ENCODE results near the gene GSX1. TPM values are rescaled to one million over a fixed set of nuclear protein-coding genes. Genes with fewer than 3 reads are reported as not detected.

Gene GSX1
- total RNA-seq, 1 experiment from 2014 or later, result not detected

DNA sequence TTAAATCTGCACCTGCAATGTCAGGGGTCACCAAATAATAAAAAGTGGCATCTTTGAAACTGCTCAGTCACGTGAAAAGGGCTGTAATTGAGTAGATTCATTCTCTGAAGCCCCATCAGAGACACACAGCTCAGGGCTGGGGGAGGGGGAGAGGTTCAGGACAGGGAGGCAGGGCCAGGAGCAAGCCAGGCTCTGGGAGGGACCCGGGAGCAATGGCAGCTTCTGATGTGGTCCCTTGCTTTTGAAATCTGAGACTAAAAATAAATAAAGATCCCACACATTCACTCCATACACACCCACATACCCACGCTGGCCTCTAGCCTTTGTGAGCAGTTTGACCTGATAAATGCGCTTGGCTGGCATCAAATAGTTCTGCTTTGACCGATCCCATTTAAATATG is 32.8 kb downstream of the GSX1 start:
- H3K9me3 Mint-ChIP-seq (ENCODE audit: unreplicated experiment), result no peaks in the 10 kb centered on the region
- ChIA-PET POLR2A (interaction anchor here (1.9 to 2.2 kb wide), 2 partner anchors 147 to 399 kb away, joined by 11 read pairs; no protein-coding TSS in a partner anchor), CTCF (interaction anchor here (0.6 to 8.2 kb wide), 16 partner anchors 14 to 879 kb away, joined by 3 to 124 read pairs (median 10); partner anchors contain the start of gene GTF3A)
- H3K4me3 Mint-ChIP-seq (ENCODE audit: unreplicated experiment), result no peak overlapping the region
- no peak overlapping the region for H3K27ac Mint-ChIP-seq (ENCODE audit: low read depth, unreplicated experiment)
- intact Hi-C loops (cut with micrococcal nuclease), result no loop called here
- peaks cover 21% of the 10 kb centered on the region for H3K4me1 Mint-ChIP-seq (ENCODE audit: insufficient read depth, unreplicated experiment)
- no peak for DNase-seq (ENCODE audit: unreplicated experiment)
- no TSS peak for BruUV-seq (replicated peaks)
- H3K27me3 Mint-ChIP-seq (ENCODE audit: insufficient read depth, unreplicated experiment), result peaks cover 40% of the 10 kb centered on the region
- TF ChIP-seq, protein P1, sequence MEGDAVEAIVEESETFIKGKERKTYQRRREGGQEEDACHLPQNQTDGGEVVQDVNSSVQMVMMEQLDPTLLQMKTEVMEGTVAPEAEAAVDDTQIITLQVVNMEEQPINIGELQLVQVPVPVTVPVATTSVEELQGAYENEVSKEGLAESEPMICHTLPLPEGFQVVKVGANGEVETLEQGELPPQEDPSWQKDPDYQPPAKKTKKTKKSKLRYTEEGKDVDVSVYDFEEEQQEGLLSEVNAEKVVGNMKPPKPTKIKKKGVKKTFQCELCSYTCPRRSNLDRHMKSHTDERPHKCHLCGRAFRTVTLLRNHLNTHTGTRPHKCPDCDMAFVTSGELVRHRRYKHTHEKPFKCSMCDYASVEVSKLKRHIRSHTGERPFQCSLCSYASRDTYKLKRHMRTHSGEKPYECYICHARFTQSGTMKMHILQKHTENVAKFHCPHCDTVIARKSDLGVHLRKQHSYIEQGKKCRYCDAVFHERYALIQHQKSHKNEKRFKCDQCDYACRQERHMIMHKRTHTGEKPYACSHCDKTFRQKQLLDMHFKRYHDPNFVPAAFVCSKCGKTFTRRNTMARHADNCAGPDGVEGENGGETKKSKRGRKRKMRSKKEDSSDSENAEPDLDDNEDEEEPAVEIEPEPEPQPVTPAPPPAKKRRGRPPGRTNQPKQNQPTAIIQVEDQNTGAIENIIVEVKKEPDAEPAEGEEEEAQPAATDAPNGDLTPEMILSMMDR (IDR thresholded peaks at IDR 0.05; ENCODE audit: unreplicated experiment), result no peak
- H3K36me3 Mint-ChIP-seq (ENCODE audit: insufficient read depth, unreplicated experiment), result peaks cover 6% of the 10 kb centered on the region

DNA sequence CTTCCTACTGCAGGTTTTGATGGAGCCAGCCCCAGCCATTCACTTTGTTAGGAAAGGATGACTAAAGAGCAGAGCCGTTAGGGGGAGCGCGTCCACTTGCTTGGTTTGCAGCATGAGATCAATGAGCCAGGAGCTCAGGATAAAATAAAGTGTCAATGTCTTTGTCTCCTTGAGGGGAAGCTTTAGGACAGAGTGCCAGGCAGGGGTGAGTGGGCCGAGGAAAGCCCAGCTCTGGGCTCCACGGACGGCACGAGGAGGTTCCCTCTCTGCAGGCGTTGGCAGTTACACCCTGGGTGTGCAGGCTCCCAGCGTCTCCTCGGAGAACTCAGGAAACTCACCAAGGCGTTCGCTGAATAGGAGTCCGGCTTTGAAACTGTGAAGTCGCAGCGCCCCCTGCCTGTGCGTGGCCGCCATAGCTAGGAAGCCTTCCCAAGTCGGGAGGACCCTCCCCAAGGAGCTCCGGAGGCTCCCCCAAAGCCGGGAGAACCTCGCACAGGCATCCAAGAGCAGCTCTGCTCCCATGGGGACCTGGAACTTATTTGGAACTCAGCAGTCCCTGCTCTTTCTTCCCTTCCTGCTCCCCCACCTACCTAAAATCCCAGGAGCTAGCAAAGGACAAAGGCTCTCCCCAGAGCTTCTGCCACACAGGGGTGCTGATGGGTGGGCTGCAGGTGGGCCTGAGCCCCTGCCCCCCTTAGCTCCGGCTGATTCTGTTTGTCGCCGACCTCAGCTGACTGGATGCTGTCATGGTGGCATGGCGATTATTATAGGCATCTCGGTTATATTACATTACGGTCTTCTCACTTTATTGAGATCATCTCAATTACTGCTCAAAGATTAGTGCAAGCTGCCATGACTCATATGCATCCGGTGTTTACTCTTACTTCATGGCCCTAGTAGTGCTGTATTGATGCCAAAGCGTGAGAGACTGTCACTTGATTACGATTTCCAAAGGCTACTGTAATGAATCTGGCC is 34.4 kb downstream of the GSX1 start:
- no TSS peak for BruUV-seq (replicated peaks)
- intact Hi-C loops (cut with micrococcal nuclease), result loop anchor here (1.0 to 2.0 kb wide), 9 partner anchors 55 to 464 kb away; partner anchors contain the start of genes LNX2 and POLR1D
- peaks cover 6% of the 10 kb centered on the region for H3K36me3 Mint-ChIP-seq (ENCODE audit: insufficient read depth, unreplicated experiment)

GRCh38 chr13:27827646-27828045 is 35.4 kb downstream of the GSX1 start:
- H3K9me3 Mint-ChIP-seq (ENCODE audit: unreplicated experiment), result no peaks in the 10 kb centered on the region
- POLR2A ChIA-PET, result interaction anchor here (0.7 to 3.4 kb wide), 5 partner anchors 56 to 295 kb away, joined by 3 to 29 read pairs (median 3); partner anchors contain the start of genes LNX2 and POLR1D
- TF ChIP-seq, protein P1 (IDR thresholded peaks at IDR 0.05; ENCODE audit: unreplicated experiment), result no peak
- BruUV-seq (replicated peaks), result no TSS peak
- DNase-seq (ENCODE audit: unreplicated experiment), result no peak
- peaks cover 23% of the 10 kb centered on the region for H3K27me3 Mint-ChIP-seq (ENCODE audit: insufficient read depth, unreplicated experiment)
- peaks cover 21% of the 10 kb centered on the region for H3K4me1 Mint-ChIP-seq (ENCODE audit: insufficient read depth, unreplicated experiment)
- peaks cover 6% of the 10 kb centered on the region for H3K36me3 Mint-ChIP-seq (ENCODE audit: insufficient read depth, unreplicated experiment)
- H3K27ac Mint-ChIP-seq (ENCODE audit: low read depth, unreplicated experiment), result peak overlapping the region; percentile 66
- CTCF ChIA-PET, result interaction anchor here (0.6 to 8.2 kb wide), 44 partner anchors 10 to 874 kb away, joined by 3 to 173 read pairs (median 11); partner anchors contain the start of genes GTF3A and URAD
- H3K4me3 Mint-ChIP-seq (ENCODE audit: unreplicated experiment), result peak overlapping the region; percentile 66
- intact Hi-C loops (cut with micrococcal nuclease), result loop anchor here (2.0 kb wide), 1 partner anchor 207 kb away; the partner anchor contains the start of genes LNX2 and POLR1D

More for the DNA sequence above, 34.4 kb downstream of the GSX1 start:
- peak; percentile 87 for DNase-seq (ENCODE audit: unreplicated experiment)
- peak overlapping the region; percentile 66 for H3K27ac Mint-ChIP-seq (ENCODE audit: low read depth, unreplicated experiment)
- H3K27me3 Mint-ChIP-seq (ENCODE audit: insufficient read depth, unreplicated experiment), result peaks cover 29% of the 10 kb centered on the region
- CTCF ChIA-PET, result interaction anchor here (0.5 to 8.2 kb wide), 142 partner anchors 9 to 2000 kb away, joined by 3 to 173 read pairs (median 5); partner anchors contain the start of genes GTF3A, LNX2, POLR1D and URAD
- POLR2A ChIA-PET, result interaction anchor here (0.6 to 3.4 kb wide), 20 partner anchors 56 to 465 kb away, joined by 3 to 29 read pairs (median 4); partner anchors contain the start of genes LNX2, MTIF3 and POLR1D
- H3K4me3 Mint-ChIP-seq (ENCODE audit: unreplicated experiment), result peak overlapping the region; percentile 66
- no peaks in the 10 kb centered on the region for H3K9me3 Mint-ChIP-seq (ENCODE audit: unreplicated experiment)
- H3K4me1 Mint-ChIP-seq (ENCODE audit: insufficient read depth, unreplicated experiment), result peaks cover 21% of the 10 kb centered on the region
- TF ChIP-seq, protein P1 (IDR thresholded peaks at IDR 0.05; ENCODE audit: unreplicated experiment), result peak; percentile 95

Data from MCF 10A (cell line).